Neural progenitor cell (in vitro differentiated cells): ENCODE results near the gene NRSN2. TPM values are rescaled to one million over a fixed set of nuclear protein-coding genes. Genes with fewer than 3 reads are reported as not detected.
"Not testable (repeated sequence)": the region's sequence is repeated elsewhere in the genome, so short reads cannot be mapped to it uniquely, and the experiment has no call there.

ENCODE experiments used
- DNase-seq: peaks from one replicate; pipeline ENCODE4 v3.0.0-alpha.2; 2016; ENCODE audit warnings: low spot score
- H2AFZ ChIP-seq: fragments of 200-600 bp; sonication (generic); replicated peaks from 2 replicates; pipeline ENCODE4 v1.6.1; 2016; ENCODE audit warnings: antibody characterized with exemption
- H3F3A ChIP-seq: fragments of 200-600 bp; sonication (generic); 2 replicates; pipeline ENCODE4 v1.6.1; 2016; ENCODE audit warnings: antibody characterized with exemption, low read depth
- H3K27ac ChIP-seq: fragments of 200-600 bp; sonication (generic); 2 replicates; pipeline ENCODE4 v1.5.1; 2016; ENCODE audit warnings: mild to moderate bottlenecking
- H3K27me3 ChIP-seq: fragments of 200-600 bp; sonication (generic); 2 replicates; pipeline ENCODE4 v1.6.1; 2016; ENCODE audit warnings: mild to moderate bottlenecking, moderate library complexity
- H3K36me3 ChIP-seq: fragments of 200-600 bp; sonication (generic); 2 replicates; pipeline ENCODE4 v1.5.1; 2016
- H3K4me1 ChIP-seq: fragments of 200-600 bp; sonication (generic); 2 replicates; pipeline ENCODE4 v1.6.1; 2016; ENCODE audit warnings: mixed run types
- H3K4me2 ChIP-seq: fragments of 200-600 bp; sonication (generic); 2 replicates; pipeline ENCODE4 v1.6.1; 2016
- H3K4me3 ChIP-seq: fragments of 200-600 bp; sonication (generic); 2 replicates; pipeline ENCODE4 v1.5.1; 2016
- H3K79me2 ChIP-seq: fragments of 200-600 bp; sonication (generic); 2 replicates; pipeline ENCODE4 v1.6.1; 2016; ENCODE audit warnings: low read depth
- H3K9ac ChIP-seq: fragments of 200-600 bp; sonication (generic); 2 replicates; pipeline ENCODE4 v1.6.1; 2016
- H3K9me3 ChIP-seq: fragments of 200-600 bp; sonication (generic); 2 replicates; pipeline ENCODE4 v1.5.1; 2016; ENCODE audit warnings: low read depth
- H4K20me1 ChIP-seq: fragments of 200-600 bp; sonication (generic); 2 replicates; pipeline ENCODE4 v1.6.1; 2016; ENCODE audit warnings: low read depth
- H3K27ac Mint-ChIP-seq: 3 replicates; pipeline ENCODE4 v1.8.0; 2021; ENCODE audit warnings: mixed read lengths
- H3K27me3 Mint-ChIP-seq: 2 replicates; pipeline ENCODE4 v1.8.0; 2022; ENCODE audit warnings: low read depth, mild to moderate bottlenecking, inconsistent platforms, moderate library complexity, mixed read lengths; ENCODE audit not compliant: insufficient read depth
- H3K36me3 Mint-ChIP-seq: 3 replicates; pipeline ENCODE4 v1.8.0; 2021; ENCODE audit warnings: mixed read lengths
- H3K4me1 Mint-ChIP-seq: 3 replicates; pipeline ENCODE4 v1.8.0; 2021; ENCODE audit warnings: mixed read lengths
- H3K4me3 Mint-ChIP-seq: 3 replicates; pipeline ENCODE4 v1.8.0; 2021; ENCODE audit warnings: mild to moderate bottlenecking, moderate library complexity, mixed read lengths
- H3K9me3 Mint-ChIP-seq: 3 replicates; pipeline ENCODE4 v1.8.0; 2020; ENCODE audit warnings: mixed read lengths
- EZH2 ChIP-seq: fragments of 200-600 bp; sonication (generic); IDR thresholded peaks from 2 replicates; pipeline ENCODE4 v1.6.1; 2017; ENCODE audit warnings: antibody characterized with exemption, mild to moderate bottlenecking, moderate library complexity
- EZH2phosphoT487 ChIP-seq: fragments of 200-600 bp; sonication (generic); IDR thresholded peaks from 2 replicates; pipeline ENCODE4 v1.6.1; 2017; ENCODE audit warnings: antibody characterized with exemption
- total RNA-seq: library from RNA; depleted of rRNA; stranded (reverse); fragments of >200 nt; gene quantifications from 2 replicates; pipeline ENCODE4 v1.2.3, GENCODE V29; 2015; ENCODE audit warnings: low replicate concordance
- TF ChIP-seq, protein P1 (sequence below): fragments of 200-600 bp; sonication (generic); IDR thresholded peaks from 2 replicates; pipeline ENCODE4 v1.5.1; 2017; ENCODE audit warnings: antibody characterized with exemption, mild to moderate bottlenecking

The NRSN2 gene
- total RNA-seq, 1 donor from 2014 or later, result 8.8 TPM

DNA sequence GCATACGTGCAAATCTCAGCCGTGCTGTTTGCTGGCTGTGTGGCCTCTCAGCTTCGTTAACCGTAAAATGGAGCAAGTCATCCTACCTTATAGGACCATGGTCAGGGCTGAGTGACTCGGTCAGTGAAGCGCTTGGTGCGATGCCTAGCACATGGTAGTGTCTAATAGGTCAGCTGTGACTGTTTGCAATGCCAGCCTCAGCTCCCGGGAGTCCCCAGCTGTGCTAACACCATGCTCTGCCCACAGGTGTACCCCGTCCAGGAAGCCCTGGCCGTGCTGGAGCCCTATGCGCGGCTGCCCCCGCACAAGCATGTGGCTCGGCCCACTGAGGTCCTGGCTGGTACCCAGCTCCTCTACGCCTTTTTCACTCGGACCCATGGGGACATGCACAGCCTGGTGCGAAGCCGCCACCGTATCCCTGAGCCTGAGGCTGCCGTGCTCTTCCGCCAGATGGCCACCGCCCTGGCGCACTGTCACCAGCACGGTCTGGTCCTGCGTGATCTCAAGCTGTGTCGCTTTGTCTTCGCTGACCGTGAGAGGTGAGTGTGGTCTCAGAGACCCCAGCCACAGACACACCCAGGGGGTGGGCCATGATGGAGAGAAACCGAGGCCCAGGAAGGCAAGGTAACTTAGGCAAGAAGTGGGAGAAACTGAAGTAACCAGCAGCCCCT, 44.3 kb downstream of the NRSN2 start:
- Mint-ChIP-seq H3K27me3 (peaks cover 2% of the 10 kb centered on the region), H3K36me3 (no peaks in the 10 kb centered on the region), H3K4me1 (no peaks in the 10 kb centered on the region), H3K27ac (no peak overlapping the region), H3K4me3 (no peak overlapping the region), H3K9me3 (no peaks in the 10 kb centered on the region)
- Histone ChIP-seq H3K4me1 (no peaks in the 10 kb centered on the region), H2AFZ (no peak overlapping the region), H3K9me3 (no peaks in the 10 kb centered on the region), H3K27me3 (no peaks in the 10 kb centered on the region), H4K20me1 (no peaks in the 10 kb centered on the region), H3K36me3 (no peaks in the 10 kb centered on the region), H3K27ac (no peak overlapping the region), H3K4me3 (no peak overlapping the region), H3K4me2 (no peak overlapping the region), H3K9ac (no peak overlapping the region), H3F3A (no peaks in the 10 kb centered on the region), H3K79me2 (no peaks in the 10 kb centered on the region)
- TF ChIP-seq, protein P1, sequence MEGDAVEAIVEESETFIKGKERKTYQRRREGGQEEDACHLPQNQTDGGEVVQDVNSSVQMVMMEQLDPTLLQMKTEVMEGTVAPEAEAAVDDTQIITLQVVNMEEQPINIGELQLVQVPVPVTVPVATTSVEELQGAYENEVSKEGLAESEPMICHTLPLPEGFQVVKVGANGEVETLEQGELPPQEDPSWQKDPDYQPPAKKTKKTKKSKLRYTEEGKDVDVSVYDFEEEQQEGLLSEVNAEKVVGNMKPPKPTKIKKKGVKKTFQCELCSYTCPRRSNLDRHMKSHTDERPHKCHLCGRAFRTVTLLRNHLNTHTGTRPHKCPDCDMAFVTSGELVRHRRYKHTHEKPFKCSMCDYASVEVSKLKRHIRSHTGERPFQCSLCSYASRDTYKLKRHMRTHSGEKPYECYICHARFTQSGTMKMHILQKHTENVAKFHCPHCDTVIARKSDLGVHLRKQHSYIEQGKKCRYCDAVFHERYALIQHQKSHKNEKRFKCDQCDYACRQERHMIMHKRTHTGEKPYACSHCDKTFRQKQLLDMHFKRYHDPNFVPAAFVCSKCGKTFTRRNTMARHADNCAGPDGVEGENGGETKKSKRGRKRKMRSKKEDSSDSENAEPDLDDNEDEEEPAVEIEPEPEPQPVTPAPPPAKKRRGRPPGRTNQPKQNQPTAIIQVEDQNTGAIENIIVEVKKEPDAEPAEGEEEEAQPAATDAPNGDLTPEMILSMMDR, result no peak
- TF ChIP-seq EZH2 (no peak), EZH2phosphoT487 (no peak)
- no peak for DNase-seq

DNA sequence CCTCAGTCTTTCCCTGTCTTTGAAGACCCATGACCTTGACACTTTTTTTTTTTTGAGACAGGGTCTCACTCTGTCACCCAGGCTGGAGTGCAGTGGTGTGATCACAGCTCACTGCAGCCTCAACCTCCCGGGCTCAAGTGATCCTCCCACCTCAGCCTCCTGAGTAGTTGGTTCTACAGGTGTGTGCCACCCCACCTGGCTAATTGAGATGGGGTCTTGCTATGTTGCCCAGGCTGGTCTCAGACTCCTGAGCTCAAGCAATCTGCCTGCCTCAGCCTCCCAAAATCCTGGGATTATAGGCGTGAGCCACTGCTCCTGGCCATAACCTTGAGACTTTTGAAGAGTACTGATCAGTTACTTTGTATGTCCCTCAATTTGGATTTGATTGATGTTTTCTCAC, 46.4 kb downstream of the NRSN2 start:
- H3F3A ChIP-seq, H4K20me1 ChIP-seq, H3K27ac ChIP-seq, H3K9me3 Mint-ChIP-seq, H3K4me3 ChIP-seq, H3K4me3 Mint-ChIP-seq, H3K36me3 Mint-ChIP-seq, H3K79me2 ChIP-seq, H3K4me2 ChIP-seq, H3K4me1 Mint-ChIP-seq, DNase-seq, H3K27me3 ChIP-seq, H3K9me3 ChIP-seq, H3K36me3 ChIP-seq, H3K4me1 ChIP-seq, H2AFZ ChIP-seq, H3K27me3 Mint-ChIP-seq, H3K9ac ChIP-seq, H3K27ac Mint-ChIP-seq: not testable (repeated sequence)

DNA sequence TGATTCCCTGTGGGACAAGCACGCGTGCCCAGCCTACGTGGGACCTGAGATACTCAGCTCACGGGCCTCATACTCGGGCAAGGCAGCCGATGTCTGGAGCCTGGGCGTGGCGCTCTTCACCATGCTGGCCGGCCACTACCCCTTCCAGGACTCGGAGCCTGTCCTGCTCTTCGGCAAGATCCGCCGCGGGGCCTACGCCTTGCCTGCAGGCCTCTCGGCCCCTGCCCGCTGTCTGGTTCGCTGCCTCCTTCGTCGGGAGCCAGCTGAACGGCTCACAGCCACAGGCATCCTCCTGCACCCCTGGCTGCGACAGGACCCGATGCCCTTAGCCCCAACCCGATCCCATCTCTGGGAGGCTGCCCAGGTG, 49.3 kb downstream of the NRSN2 start:
- peaks cover 5% of the 10 kb centered on the region for H3F3A ChIP-seq
- H3K27ac Mint-ChIP-seq, result no peak overlapping the region

More for the DNA sequence above, 49.3 kb downstream of the NRSN2 start:
- peaks cover 5% of the 10 kb centered on the region for H3K27me3 Mint-ChIP-seq
- no peaks in the 10 kb centered on the region for H3K9me3 Mint-ChIP-seq
- no peaks in the 10 kb centered on the region for H3K36me3 Mint-ChIP-seq
- TF ChIP-seq EZH2phosphoT487, result no peak
- no peak for TF ChIP-seq EZH2
- TF ChIP-seq, protein P1, result no peak
- H3K4me3 Mint-ChIP-seq, result no peak overlapping the region
- DNase-seq, result no peak
- H3K4me1 Mint-ChIP-seq, result peaks cover 12% of the 10 kb centered on the region
- H3K9me3 ChIP-seq, result no peaks in the 10 kb centered on the region
- H3K27me3 ChIP-seq, result no peaks in the 10 kb centered on the region
- no peak overlapping the region for H2AFZ ChIP-seq
- no peaks in the 10 kb centered on the region for H3K36me3 ChIP-seq
- no peak overlapping the region for H3K4me3 ChIP-seq
- no peak overlapping the region for H3K9ac ChIP-seq
- no peaks in the 10 kb centered on the region for H3K79me2 ChIP-seq
- H3K4me2 ChIP-seq, result no peak overlapping the region
- H3K4me1 ChIP-seq, result peaks cover 10% of the 10 kb centered on the region
- no peak overlapping the region for H3K27ac ChIP-seq
- no peaks in the 10 kb centered on the region for H4K20me1 ChIP-seq
